Keratinocyte (primary cell): ENCODE results near the gene ADAMTS16. TPM values are rescaled to one million over a fixed set of nuclear protein-coding genes. Genes with fewer than 3 reads are reported as not detected.

Experiments
- DNase-seq: peaks from one replicate; pipeline ENCODE4 v3.0.0-alpha.2; 2011; ENCODE audit warnings: low read depth, missing footprints, low spot score
- FAIRE-seq: peaks from 2 replicates; lab custom pipeline; 2011; peaks lifted over from hg19 to GRCh38; lab: Jason Lieb, UNC
- H2AFZ ChIP-seq: 2 replicates; pipeline ENCODE4 v1.6.0; 2012; ENCODE audit warnings: low read length, control low read depth, inconsistent platforms; ENCODE audit not compliant: control insufficient read depth
- H3K27ac ChIP-seq: 2 replicates; pipeline ENCODE4 v1.5.1; 2011; ENCODE audit warnings: low read length; ENCODE audit not compliant: control insufficient read depth, insufficient read depth
- H3K27me3 ChIP-seq: 3 replicates; pipeline ENCODE4 v1.6.0; 2011; ENCODE audit warnings: low read length; ENCODE audit not compliant: control insufficient read depth, insufficient read depth; ENCODE audit errors: extremely low read depth
- H3K36me3 ChIP-seq, 2 experiments: 2 replicates in 1 of 2; 3 replicates in 1 of 2; pipeline ENCODE4 v1.5.1; 2011; ENCODE audit warnings: low read length in 2 of 2, mild to moderate bottlenecking in 1 of 2; ENCODE audit not compliant: control insufficient read depth in 2 of 2, insufficient read depth in 2 of 2; ENCODE audit errors: extremely low read depth in 1 of 2
- H3K4me1 ChIP-seq: 3 replicates; pipeline ENCODE4 v1.5.1; 2011; ENCODE audit warnings: low read length; ENCODE audit not compliant: control insufficient read depth, insufficient read depth; ENCODE audit errors: extremely low read depth
- H3K4me2 ChIP-seq: 3 replicates; pipeline ENCODE4 v1.6.0; 2011; ENCODE audit warnings: low read depth, low read length; ENCODE audit not compliant: control insufficient read depth, insufficient read depth; ENCODE audit errors: extremely low read depth
- H3K4me3 ChIP-seq, 3 experiments: fragments of 200-600 bp in 1 of 3; sonication (generic) in 1 of 3; 2 replicates in 2 of 3; 3 replicates in 1 of 3; pipeline ENCODE4 v1.5.1; 2011 to 2016; ENCODE audit warnings: low read length in 3 of 3, mild to moderate bottlenecking in 3 of 3, control low read depth in 2 of 3, inconsistent platforms in 1 of 3, low read depth in 1 of 3, mixed read lengths in 1 of 3, mixed run types in 1 of 3, moderate library complexity in 1 of 3; ENCODE audit not compliant: control insufficient read depth in 2 of 3, insufficient read depth in 2 of 3; ENCODE audit errors: extremely low read depth in 1 of 3
- H3K79me2 ChIP-seq: 2 replicates; pipeline ENCODE4 v1.6.0; 2012; ENCODE audit warnings: low read length; ENCODE audit not compliant: control insufficient read depth, insufficient read depth
- H3K9ac ChIP-seq: 3 replicates; pipeline ENCODE4 v1.6.0; 2011; ENCODE audit warnings: low read length; ENCODE audit not compliant: control insufficient read depth, insufficient read depth; ENCODE audit errors: extremely low read depth
- H3K9me1 ChIP-seq: 3 replicates; pipeline ENCODE4 v1.6.0; 2011; ENCODE audit warnings: low read length; ENCODE audit not compliant: control insufficient read depth, insufficient read depth; ENCODE audit errors: extremely low read depth
- H3K9me3 ChIP-seq: 2 replicates; pipeline ENCODE4 v1.5.1; 2012; ENCODE audit warnings: low read depth, low read length; ENCODE audit not compliant: control insufficient read depth
- H4K20me1 ChIP-seq: 3 replicates; pipeline ENCODE4 v1.6.0; 2011; ENCODE audit warnings: low read length; ENCODE audit not compliant: control insufficient read depth, insufficient read depth; ENCODE audit errors: extremely low read depth
- CTCF ChIP-seq, 3 experiments: IDR thresholded peaks in 1 of 3; conservative IDR thresholded peaks in 1 of 3; optimal IDR thresholded peaks in 1 of 3; 2 replicates in 2 of 3; 3 replicates in 1 of 3; pipeline versions ENCODE3 to v1.5.1; 2011; ENCODE audit warnings: low read length in 3 of 3, mild to moderate bottlenecking in 3 of 3, moderate library complexity in 2 of 3, control low read depth in 1 of 3, inconsistent platforms in 1 of 3; ENCODE audit not compliant: insufficient read depth in 2 of 3; ENCODE audit errors: extremely low read depth in 1 of 3
- EZH2 ChIP-seq: IDR thresholded peaks from one replicate; pipeline ENCODE4 v1.6.1; 2012; ENCODE audit warnings: inconsistent platforms, mild to moderate bottlenecking, low read length, moderate library complexity
- dilution Hi-C: fragments of 300-500 bp; cut with MboI; formaldehyde crosslinking; loops from one replicate; pipeline ENCODE4 v1.7.0; 2020; ENCODE audit warnings: low sequenced_read_pairs; ENCODE audit not compliant: extremely low pct_ligation_motif_present
- polyA plus RNA-seq, 5 experiments: library from polyadenylated mRNA; depleted of rRNA in 3 of 5; stranded (reverse) in 3 of 5; stranded (forward) in 1 of 5; unstranded in 1 of 5; fragments of >200 nt; gene quantifications; 1 replicate in 1 of 5; 2 replicates in 3 of 5; 3 replicates in 1 of 5; pipeline versions ENCODE4 v1.2.1 to v1.2.3, GENCODE V29; 2011 to 2012; ENCODE audit warnings: missing spikeins in 2 of 5, low read depth in 1 of 5, low replicate concordance in 1 of 5

Gene ADAMTS16
- polyA plus RNA-seq, 1 donor (not counting 4 experiments of a cell fraction or from before 2014, with no cell fraction given), result not detected

- DNase-seq (no peak), FAIRE-seq (no peak)
- Histone ChIP-seq H4K20me1 (no peaks in the 10 kb centered on the region), H3K27me3 (peaks cover 3% of the 10 kb centered on the region), H3K36me3 (no peaks in the 10 kb centered on the region), H3K9ac (no peak overlapping the region), H3K4me3 (no peak overlapping the region), H3K9me3 (no peaks in the 10 kb centered on the region), H3K79me2 (no peaks in the 10 kb centered on the region), H3K4me1 (no peaks in the 10 kb centered on the region), H2AFZ (no peak overlapping the region), H3K4me2 (no peak overlapping the region), H3K9me1 (no peaks in the 10 kb centered on the region), H3K27ac (no peak overlapping the region)
- dilution Hi-C loops, result no loop called here
- TF ChIP-seq CTCF (optimal IDR thresholded peaks at IDR 0.05 in 1 of 3, IDR thresholded peaks at IDR 0.05 in 1 of 3, conservative IDR thresholded peaks at IDR 0.05 in 1 of 3; ENCODE audit: extremely low read depth in 1 of 3, insufficient read depth in 2 of 3, low read length in 3 of 3) (no peak), EZH2 (no peak)
These were observed 67.7 kb downstream of the ADAMTS16 start for GRCh38 chr5:5207828-5208227.

GRCh38 chr5:5209089-5209488 is 69.0 kb downstream of the ADAMTS16 start:
- Histone ChIP-seq H3K4me2 (no peak overlapping the region), H3K9ac (no peak overlapping the region), H3K4me3 (no peak overlapping the region), H3K36me3 (no peaks in the 10 kb centered on the region), H3K9me3 (no peaks in the 10 kb centered on the region), H2AFZ (no peak overlapping the region), H4K20me1 (no peaks in the 10 kb centered on the region), H3K27ac (no peak overlapping the region), H3K79me2 (no peaks in the 10 kb centered on the region), H3K4me1 (no peaks in the 10 kb centered on the region), H3K27me3 (peaks cover 3% of the 10 kb centered on the region), H3K9me1 (no peaks in the 10 kb centered on the region)
- no peak for FAIRE-seq
- dilution Hi-C loops, result no loop called here
- TF ChIP-seq CTCF (optimal IDR thresholded peaks at IDR 0.05 in 1 of 3, IDR thresholded peaks at IDR 0.05 in 1 of 3, conservative IDR thresholded peaks at IDR 0.05 in 1 of 3; ENCODE audit: extremely low read depth in 1 of 3, insufficient read depth in 2 of 3, low read length in 3 of 3) (no peak), EZH2 (no peak)
- DNase-seq, result no peak
